ENCODE results near the gene ANTXR2.
"Not testable (repeated sequence)": the region's sequence is repeated elsewhere in the genome, so short reads cannot be mapped to it uniquely, and the experiment has no call there.

ANTXR2 gene

DNA sequence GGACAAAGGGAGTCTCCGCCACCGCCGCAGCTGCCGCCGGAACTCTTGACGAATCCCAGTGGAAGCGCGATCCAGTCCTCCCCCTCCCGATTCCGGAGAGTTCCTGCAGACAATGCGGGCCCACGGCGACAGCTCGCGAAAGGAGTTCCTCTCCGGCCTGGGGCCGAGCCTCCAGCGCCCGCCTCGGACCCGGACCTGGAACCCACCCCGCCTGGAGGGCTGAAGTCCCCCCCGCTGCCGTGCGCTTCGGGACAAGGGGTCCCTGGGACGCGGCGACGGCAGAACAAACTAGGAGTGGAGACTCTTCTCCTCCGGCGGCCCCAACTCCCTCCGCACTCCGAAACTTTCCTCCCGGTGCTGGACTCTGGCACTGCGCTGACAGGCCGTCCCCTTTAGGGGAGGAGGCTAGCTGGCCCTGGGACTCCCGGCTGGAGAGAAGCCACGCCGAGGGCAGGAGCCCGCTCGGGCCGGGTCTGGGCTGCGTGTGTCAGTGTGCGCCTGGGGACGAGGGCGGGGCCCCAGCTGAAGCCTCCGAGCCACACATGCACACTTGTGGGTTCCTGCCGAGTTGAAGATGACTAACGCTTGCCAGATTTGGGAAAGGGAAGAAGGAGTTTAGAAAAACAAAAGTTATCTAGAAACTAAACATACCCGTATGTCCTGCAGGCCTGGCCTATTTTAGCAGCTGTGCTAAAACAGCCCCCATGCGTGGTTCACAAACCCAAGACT, at the start of gene ANTXR2:
Gene ANTXR2, minus strand, starts transcription at position 486 of the 729 bp plus-strand sequence. CDS start 669 bp downstream, outside the sequence.
- peak; percentile 57 for DNase-seq

DNA sequence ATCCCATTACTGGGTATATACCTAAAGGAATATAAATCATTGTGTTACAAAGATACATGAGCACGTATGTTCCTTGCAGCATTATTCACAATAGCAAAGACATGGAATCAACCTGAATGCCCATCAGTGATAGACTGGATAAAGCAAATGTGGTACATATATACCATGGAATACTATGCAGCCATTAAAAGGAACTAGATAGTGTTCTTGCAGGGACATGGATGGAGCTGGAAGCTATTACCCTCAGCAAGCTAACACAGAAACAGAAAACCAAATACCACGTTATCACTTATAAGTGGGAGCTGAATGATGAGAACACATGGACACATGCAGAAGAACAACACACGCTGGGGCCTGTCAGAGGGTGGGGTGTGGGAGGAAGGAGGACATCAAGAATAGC, 48.8 kb upstream of the ANTXR2 start:
- not testable (repeated sequence) for DNase-seq

DNA sequence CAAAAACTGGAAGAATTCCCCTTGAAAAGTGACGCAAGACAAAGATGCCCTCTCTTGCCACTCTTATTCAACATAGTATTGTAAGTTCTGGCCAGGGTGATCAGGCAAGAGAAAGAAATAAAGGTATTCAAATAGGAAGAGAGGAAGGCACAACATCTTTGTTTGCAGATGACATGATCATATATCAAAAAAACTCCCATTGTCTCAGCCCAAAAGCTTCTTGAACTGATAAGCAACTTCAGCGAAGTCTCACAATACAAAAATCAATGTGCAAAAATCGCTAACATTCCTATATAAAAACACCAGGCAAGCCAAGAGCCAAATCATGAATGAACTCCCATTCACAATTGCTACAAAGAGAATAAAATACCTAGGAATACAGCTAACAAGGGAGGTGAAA, 46.6 kb upstream of the ANTXR2 start:
- DNase-seq: not testable (repeated sequence)

DNA sequence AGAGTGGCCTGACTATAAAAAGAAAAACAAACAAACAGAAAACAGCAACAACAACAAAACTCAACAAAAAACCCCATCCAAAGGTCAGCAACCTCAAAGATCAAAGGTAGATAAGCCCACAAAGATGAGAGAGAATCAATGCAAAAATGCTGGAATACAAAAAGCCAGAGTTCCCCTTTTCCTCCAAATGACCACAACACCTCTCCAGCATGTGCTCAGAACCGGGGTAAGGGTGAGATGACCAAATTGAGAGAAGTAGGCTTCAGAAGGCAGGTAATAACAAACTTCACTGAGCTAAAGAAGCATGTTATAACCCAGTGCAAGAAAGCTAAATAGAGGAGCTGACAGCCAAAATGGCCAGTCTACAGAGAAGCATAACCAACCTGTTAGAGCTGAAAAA, 43.5 kb upstream of the ANTXR2 start:
- no peak for DNase-seq

DNA sequence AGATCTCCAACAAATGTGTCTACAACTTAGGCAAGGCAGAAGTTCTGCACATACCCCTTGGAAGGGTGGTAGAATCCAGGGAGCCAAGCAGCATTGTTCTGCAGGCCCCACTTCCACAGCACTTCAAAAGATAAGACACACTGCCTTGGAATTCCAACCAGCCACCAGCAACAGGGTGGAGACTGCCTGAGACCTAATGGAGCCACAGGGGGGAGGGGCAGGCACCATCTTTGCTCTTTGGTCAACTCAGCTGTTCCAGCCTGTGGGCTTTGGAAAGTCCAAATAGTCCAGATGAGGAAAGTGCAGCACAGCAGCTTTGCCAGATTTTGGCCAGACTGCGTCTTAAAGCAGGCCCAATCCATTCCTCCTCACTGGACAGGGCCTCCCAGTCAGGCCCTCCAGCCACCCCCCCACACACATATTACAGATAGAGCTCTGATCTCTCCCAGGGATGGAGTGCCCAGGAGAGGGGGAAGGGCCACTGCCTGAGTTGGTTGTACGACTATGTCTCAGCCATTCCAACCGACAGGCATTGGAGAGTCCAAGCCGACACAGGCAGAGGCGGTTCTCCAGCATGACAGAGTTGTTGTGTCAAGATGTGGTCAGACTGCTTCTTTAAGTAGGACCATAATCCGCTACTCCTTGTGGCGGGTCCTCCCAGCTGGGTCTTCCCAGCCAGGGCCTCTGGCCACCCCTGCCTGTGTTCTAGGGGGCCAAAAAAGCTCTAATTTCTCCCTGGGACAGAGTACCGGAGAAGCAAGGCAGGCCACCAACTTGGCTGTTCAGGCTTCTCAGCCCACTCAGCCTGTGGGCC, 42.5 kb upstream of the ANTXR2 start:
- DNase-seq: no peak

DNA sequence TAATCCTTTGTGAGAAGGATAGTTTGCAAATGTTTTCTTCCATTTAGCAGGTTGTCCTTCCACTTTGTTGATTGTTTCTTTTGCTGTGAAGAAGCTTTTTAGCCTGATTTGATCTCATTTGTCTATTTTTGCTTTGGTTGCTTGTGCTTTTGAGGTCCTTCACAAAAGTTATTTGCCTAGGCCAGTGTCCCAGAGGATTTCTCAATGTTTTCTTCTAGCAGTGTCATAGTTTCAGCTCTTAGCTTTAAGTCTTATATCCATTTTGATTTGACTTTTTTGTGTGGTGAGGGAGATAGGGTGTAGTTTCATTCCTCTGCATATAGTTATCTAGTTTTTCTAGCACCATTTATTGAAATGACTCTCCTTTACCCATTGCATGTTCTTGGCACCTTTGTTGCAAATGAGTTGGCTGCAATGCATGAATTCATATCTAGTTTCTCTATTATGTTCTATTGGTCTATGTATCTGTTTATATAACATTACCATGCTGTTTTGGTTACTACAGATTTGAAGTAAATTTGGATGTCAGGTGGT, 41.8 kb upstream of the ANTXR2 start:
- DNase-seq: no peak

DNA sequence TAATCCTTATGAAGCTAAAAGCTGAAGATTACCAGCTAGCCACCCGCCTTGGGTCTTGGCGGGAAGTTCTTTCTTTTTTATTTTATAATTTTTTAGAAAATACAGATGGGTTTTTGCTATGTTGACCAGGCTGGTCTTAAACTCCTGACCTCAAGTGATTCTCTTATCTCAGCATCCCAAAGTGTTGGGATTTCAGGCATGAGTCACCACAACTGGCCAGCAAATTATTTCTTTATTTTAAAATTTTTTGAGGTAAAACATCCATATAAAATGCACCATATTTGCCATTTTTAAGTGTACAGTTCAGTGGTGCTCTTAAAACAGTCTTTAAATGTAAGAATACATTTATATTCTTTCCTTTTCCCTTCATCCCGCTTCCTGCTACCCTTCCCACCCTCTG, 40.6 kb upstream of the ANTXR2 start:
- DNase-seq: no peak

DNA sequence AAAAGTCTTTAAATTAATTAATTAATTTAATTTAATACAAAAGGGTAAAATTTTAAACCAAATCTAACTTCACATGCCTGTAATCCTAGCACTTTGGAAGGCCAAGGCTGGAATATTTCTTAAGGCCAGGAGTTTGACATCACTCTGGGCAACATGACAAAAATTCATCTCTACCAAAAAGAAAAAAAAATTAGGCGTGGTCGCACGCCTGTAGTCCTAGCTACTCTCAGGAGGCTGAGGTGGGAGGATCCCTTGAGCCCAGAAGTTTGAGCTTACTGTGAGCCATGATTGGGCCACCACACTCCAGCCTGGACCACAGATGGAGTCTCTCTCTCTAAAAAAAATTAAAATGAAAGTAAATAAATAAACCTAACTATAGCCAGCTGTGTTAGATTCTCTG, 39.2 kb upstream of the ANTXR2 start:
- no peak for DNase-seq

DNA sequence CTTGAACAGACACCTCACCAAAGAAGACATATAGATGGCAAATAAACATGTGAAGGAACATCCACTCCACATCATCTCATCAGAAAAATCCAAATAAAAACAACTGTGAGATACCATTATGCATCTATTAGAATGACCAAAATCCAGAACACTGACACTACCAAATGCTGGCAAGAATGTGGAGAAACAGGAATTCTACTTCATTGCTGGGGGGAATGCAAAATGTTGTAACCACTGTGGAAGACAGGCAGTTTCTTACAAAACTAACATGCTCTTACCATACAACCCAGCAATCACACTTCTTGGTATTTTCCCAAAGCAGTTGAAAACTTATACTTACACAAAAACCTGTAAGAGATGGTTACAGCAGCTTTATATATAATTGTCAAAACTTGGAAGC, 38.2 kb upstream of the ANTXR2 start:
- DNase-seq: no peak

DNA sequence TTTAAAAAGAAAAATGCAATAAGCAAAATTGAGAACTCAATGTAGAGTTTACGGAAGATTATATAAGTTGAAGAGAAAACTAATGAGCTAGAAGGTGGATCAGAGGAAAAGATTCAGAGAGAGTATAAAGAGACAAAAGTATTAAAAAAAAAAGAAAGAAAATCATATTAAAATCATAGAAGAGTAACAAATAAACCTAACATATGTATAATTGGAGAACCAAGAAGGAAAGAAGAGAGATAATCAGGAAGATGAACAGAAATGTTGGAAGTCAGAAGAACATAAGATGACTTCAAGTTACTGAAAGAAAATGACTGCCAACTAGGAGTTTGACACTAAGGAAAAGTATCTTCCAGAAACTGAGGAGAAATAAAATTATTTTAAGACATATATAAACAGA, 34.3 kb upstream of the ANTXR2 start:
- DNase-seq: no peak

DNA sequence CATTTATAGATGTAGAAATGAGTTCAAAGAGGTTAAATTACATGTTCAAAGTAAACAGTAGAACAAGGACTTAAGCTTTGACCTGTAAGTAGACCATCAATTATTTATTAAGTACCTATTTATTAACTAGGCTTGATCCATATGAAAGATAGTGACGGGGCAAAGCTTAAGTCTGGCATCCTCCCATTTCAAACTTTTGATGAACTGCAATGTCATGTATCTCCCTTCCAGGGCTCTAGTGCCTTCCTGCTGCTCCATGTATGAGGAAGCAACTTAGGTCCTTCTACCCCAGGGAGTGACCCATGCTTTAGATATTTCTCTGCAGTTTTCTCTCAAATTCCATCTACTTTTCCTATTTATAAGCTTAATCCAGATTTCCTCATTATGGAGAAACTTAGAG, 31.9 kb upstream of the ANTXR2 start:
- no peak for DNase-seq

DNA sequence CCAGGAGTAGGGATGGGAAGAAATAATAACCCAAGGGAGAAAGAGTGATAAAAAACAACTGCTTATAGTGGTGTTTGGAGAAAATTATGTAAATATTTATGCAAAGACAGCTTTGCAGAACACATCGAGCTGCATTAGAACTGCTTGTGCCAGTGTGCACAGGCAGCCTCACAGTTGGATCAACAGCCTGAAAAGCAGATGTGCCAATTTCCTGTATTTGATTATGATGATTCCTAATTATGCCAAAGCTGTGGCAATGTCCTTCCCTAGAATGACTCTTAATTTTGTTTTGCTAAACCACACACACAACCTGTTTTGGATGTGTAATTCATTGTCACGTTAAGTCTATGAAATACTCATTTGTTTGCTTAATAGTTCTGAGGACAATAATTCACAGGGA, 30.6 kb upstream of the ANTXR2 start:
- DNase-seq: no peak

DNA sequence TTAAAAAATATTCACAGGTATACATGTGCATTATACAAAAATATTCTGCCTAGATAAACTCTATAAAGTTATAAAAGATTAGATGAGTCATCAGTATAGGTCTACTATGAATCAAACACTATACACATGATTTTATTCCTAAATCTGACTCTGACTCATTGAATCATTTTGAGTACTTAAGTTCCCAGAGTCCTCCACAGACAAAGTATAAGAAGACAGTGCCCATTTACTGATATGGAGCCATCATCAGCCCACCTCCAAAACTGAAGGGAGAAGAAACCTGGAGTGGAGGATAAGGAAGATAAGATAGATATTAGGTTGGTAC, 28.7 kb upstream of the ANTXR2 start:
- DNase-seq: no peak

DNA sequence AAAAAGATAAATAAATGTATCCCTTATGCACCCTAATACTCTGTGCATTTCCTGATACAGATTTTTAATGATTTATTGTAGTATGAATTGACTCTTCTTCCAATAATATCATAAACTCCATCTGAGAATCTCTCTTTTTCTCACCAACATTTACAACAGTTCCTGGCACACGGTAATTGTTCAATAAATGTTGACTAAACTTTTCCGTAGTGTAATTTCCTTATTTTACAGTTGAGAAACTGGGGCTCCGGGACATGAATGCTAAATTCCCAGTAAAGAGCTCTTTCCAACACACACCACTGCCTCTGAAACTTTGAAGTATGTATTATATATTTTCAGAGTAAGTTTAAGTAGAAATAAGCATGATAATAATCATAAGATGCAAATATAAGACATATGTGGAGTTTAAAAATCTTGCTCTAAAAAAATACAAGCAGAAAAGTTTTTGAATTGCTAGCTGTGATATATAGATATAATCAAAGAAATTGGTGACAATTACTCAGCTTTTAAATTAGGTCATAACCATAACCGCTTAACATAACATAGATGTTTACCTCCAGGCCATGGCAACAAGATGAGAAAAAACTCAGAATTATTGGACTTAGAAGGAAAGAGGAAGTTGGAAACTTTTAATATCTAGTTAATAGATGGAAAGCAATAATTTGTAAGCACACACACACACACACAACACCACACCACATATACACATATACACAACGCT, 28.2 kb upstream of the ANTXR2 start:
- DNase-seq: no peak

DNA sequence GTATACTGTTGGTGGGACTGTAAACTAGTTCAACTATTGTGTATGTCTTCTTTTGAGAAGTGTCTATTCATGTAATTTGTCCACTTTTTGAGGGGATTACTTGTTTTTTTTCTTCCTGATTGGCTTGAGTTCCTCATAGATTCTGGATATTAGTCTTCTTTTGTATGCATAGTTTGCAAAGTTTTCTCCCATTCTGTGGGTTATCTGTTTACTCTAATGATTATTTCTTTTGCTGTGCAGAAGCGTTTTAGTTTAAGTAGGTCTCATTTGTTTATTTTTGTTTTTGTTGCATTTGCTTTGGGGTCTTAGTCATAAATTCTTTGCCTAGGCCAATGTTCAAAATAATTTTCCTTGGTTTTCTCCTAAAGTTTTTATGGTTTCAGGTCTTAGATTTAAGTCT, 26.6 kb upstream of the ANTXR2 start:
- no peak for DNase-seq

DNA sequence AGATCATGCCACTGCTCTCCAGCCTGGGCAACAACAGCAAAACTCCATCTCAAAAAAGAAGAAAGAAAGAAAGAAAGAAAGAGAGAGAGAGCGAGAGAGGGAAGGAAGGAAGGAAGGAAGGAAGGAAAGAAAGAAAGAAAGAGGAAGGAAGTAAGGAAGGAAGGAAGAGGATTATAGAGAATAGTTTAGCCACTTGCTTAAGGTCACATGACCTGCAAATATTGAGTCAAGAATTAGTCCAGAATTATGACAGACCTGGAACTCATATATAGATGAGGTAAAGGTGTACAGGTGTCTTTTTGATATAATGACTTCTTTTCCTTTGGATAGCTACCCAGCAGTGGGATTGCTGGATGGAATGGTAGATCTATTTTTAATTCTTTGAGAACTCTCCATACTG, 25.6 kb upstream of the ANTXR2 start:
- DNase-seq: no peak

DNA sequence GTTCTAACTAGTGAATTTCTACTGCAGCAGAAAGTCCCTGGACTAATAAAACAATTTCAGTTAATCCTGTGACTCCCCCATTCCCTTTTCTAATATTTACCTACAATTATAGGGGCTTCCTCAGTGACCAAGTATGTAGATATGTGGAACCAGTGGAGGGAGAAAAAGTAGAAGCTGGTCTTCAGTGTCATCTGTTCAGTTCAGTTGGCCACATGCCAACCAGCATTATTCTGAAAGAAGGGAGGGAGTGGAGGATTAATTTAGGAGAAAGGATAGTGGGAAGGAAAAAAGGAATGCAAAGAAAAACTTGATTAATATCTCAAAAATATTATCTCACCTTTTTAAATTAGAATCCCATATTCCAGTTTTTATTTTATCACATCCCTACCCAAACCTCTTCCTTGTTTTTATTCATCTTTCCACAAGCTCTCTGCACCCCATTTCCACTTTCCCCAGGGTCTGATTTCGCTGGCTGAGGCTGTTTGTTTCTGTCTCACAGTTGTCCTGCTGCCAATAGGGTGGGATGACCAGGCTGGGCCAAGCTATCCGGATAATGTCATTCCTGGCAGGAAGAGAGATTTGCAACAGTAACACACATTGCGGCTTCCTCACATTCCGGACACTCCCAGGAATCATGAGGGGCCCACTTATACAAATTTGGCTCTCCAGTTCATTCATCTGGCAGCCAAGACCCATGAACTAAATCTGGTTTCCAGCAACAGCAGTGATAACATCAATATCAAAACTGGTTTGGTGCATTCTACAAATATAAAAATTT, 24.6 kb upstream of the ANTXR2 start:
- no peak for DNase-seq

DNA sequence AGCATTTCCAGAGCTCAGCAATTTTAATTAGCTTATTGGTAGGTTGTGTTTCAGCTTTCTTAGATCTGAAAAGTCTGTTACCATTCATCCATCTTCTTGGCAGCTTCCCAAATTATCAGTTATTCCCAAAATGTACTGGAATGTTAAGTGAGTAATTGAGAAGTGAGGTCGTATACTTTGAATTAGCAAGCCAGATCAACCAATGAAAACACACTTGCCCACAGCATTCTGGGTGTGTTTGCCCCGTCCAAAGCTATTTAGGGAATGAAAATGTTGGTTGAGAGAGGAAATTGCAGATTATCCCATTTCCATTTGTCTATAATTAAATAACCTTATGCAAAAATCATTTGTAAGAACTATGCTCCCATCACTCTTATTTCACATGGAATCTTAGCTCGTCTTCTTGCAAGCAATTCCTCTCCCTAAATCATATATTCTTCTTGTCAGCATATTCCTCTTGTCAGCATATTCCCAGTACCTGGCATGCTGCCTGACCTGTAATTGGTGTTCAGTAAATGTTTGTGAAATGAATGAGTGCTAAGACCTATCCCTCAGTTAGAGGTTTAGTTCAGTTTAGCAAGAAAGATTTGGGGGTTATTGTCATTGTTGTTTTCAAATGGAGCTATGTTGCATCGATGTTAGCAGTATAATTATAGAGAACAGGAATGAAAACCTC, 23.3 kb upstream of the ANTXR2 start:
- DNase-seq: no peak

DNA sequence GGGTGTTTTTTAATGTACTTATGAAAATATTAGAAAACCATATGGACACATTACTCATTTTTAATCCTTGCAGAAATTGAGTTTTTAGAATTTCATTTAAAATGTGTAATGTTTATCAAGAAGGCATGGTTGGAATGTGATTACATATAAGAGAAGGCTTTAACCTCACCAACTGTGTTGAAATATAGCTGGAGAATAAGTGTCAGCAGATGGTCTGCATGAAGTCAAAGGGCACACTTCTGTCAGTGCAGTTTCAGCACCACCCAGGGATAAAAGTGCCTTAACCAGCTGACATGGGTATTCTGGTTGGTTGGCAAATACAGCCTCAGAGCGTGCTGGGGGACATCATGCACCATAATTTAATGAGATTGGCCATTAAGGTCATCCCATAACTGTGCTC, 21.2 kb upstream of the ANTXR2 start:
- DNase-seq: no peak

DNA sequence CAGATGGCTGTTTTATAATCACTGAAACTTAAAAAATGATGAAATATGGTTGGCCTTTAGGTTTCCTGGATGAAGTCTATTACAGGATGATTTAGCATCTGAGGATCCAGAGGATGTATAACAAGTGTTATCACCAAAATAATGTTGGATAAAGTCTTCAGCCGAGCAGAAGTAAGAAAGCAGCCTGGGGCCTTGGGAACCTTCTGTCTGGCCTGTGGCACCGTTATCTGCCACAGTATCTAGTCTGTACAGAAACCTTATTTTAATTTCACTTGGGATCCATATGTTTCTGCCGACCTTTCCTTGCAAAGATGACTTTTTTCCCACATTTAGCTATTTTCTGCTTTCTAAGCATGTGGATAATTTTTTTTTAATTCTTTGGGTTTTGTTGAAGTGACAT, 20.5 kb upstream of the ANTXR2 start:
- DNase-seq: no peak

DNA sequence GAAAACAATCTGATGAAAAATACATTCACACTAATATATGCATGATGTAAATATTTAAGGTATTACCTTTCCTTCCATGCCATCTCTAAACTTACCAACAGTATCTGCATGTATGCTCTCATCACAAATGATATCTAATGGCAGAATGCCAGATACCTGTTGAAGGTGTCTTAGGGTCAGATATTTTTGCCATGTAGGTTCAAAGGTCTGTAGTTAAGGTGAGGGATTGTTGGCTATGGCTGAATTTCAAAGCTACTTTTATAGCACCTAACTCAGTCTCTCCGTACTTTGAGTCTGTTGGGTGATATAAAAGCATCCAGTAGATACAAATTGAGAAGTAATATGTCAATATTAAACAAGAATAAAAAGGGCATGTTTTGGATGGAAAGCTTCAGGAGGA, 19.8 kb upstream of the ANTXR2 start:
- DNase-seq: no peak

DNA sequence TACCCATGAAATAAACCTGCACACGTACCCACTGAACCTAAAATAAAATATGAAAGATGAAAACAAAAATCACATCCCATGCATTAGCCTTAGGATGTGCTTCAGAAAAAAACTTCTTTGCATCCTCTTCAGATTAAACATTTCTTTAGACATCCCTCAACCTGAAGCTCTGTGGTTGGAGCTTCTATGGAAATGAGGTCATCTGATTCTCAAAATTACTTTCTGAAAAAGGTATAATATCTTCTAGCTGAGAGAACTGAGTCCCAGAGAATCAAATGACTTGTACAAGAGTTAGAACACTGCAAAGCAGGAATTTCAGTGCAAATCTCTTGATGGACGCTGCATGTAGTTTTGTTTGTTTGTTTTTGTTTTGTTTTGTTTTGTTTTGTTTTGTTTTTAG, 19.1 kb upstream of the ANTXR2 start:
- DNase-seq: no peak
